Inflammatory macrophage (primary cell): Measurements from ENCODE around the gene PAQR7.

Source experiments
- DNase-seq, 2 donors: peaks; one replicate each; pipeline ENCODE4 v3.0.0-alpha.2; 2020 to 2022

The PAQR7 gene

GRCh38 chr1:25872713-25873112 is 2.8 kb downstream of the PAQR7 start:
- DNase-seq, result no peak

GRCh38 chr1:25871704-25872494 is 3.6 kb downstream of the PAQR7 start:
- DNase-seq, result no peak

GRCh38 chr1:25871086-25871703 is 4.3 kb downstream of the PAQR7 start:
- no peak for DNase-seq

- no peak for DNase-seq
These were observed 4.9 kb downstream of the PAQR7 start for GRCh38 chr1:25870614-25871013.

GRCh38 chr1:25869909-25870606 is 5.5 kb downstream of the PAQR7 start:
- no peak for DNase-seq

- no peak for DNase-seq
These were observed 8.1 kb downstream of the PAQR7 start for GRCh38 chr1:25867210-25867991.

GRCh38 chr1:25866288-25866687 is 9.2 kb downstream of the PAQR7 start:
- DNase-seq, result no peak

GRCh38 chr1:25864434-25864833 is 11.1 kb downstream of the PAQR7 start:
- no peak for DNase-seq

GRCh38 chr1:25863486-25864262 is 11.8 kb downstream of the PAQR7 start:
- no peak for DNase-seq

GRCh38 chr1:25862785-25863485 is 12.6 kb downstream of the PAQR7 start:
- DNase-seq, result no peak

GRCh38 chr1:25861316-25862286 is 13.9 kb downstream of the PAQR7 start:
- peak; percentile 31 to 53 for DNase-seq

GRCh38 chr1:25858906-25859789 is 16.4 kb downstream of the PAQR7 start, which contains the start of gene AUNIP:
TSS of gene AUNIP (minus strand) at chr1:25859457. CDS start at chr1:25859357, 100 bp downstream.
- DNase-seq, result peak; percentile 94 to 96

GRCh38 chr1:25858494-25858893 is 17.0 kb downstream of the PAQR7 start:
- DNase-seq, result peak in 1 of 2 donors; percentile 15

GRCh38 chr1:25856856-25857255 is 18.7 kb downstream of the PAQR7 start:
- no peak for DNase-seq

GRCh38 chr1:25854554-25854953 is 21.0 kb downstream of the PAQR7 start:
- no peak for DNase-seq

GRCh38 chr1:25848531-25848930 is 27.0 kb downstream of the PAQR7 start:
- no peak for DNase-seq

GRCh38 chr1:25847929-25848328 is 27.6 kb downstream of the PAQR7 start:
- DNase-seq, result no peak

GRCh38 chr1:25845664-25846063 is 29.8 kb downstream of the PAQR7 start:
- DNase-seq, result no peak
